NT2/D1 (cell line): Measurements from ENCODE around the gene IFITM5.
A peak's percentile ranks its signal among the peaks of the same experiment; 100 is the strongest.

Experiments
- DNase-seq: peaks from one replicate; pipeline ENCODE4 v3.0.0-alpha.2; 2011; ENCODE audit warnings: low read depth, low spot score
- H3K27me3 ChIP-seq: 2 replicates; pipeline ENCODE4 v1.6.0; 2011; ENCODE audit warnings: mild to moderate bottlenecking; ENCODE audit not compliant: insufficient read length, insufficient read depth
- H3K36me3 ChIP-seq: 2 replicates; pipeline ENCODE4 v1.6.1; 2011; ENCODE audit warnings: mild to moderate bottlenecking, low read length, mixed read lengths; ENCODE audit not compliant: insufficient read depth, insufficient read length
- H3K4me1 ChIP-seq: 2 replicates; pipeline ENCODE4 v1.5.1; 2011; ENCODE audit not compliant: insufficient read depth, insufficient read length
- H3K4me3 ChIP-seq: 2 replicates; pipeline ENCODE4 v1.5.1; 2011; ENCODE audit warnings: low read depth; ENCODE audit not compliant: insufficient read length
- H3K9ac ChIP-seq: 2 replicates; pipeline ENCODE4 v1.6.0; 2011; ENCODE audit warnings: low read depth; ENCODE audit not compliant: insufficient read length
- H3K9me3 ChIP-seq: 2 replicates; pipeline ENCODE4 v1.5.1; 2011; ENCODE audit warnings: mild to moderate bottlenecking, low read length; ENCODE audit not compliant: insufficient read depth
- SUZ12 ChIP-seq: IDR thresholded peaks from 2 replicates; pipeline ENCODE4 v1.6.1; 2011; ENCODE audit not compliant: insufficient read length, insufficient read depth; ENCODE audit errors: extremely low read depth
- YY1 ChIP-seq: IDR thresholded peaks from 2 replicates; pipeline ENCODE4 v1.6.1; 2011; ENCODE audit not compliant: insufficient read length, insufficient read depth
- ZNF274 ChIP-seq: IDR thresholded peaks from 2 replicates; pipeline ENCODE4 v1.6.1; 2011; ENCODE audit warnings: mild to moderate bottlenecking, low read depth, low read length

Gene IFITM5

DNA sequence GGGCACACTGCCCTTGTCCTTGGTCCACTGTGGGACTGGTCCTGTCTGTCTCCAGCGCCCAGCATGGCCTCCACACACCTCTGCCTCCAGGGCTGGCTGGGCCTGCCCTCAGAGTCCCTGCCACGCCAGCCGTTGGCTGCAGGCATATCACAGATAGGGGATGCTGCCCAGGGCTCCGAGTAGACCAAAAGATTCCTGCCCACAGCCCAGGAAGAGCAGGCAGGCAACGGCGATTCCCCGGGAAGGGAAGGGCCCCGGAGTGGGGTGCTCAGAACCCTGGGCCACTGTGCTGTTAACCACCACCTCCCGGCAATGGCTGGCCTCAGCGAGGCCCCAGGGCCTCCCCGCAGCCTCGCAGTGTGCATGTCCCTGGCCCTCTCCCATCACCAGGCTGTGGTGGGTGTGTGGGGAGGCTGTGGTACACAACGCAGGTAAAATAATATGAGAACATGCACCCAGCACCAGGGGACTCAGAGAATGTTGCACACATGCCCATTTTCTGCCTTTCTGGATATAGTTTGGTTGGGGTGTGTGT, 2.2 kb downstream of the IFITM5 start:
- Histone ChIP-seq H3K4me3 (no peak overlapping the region), H3K9ac (peak overlapping the region; percentile 50), H3K27me3 (no peaks in the 10 kb centered on the region), H3K9me3 (no peaks in the 10 kb centered on the region), H3K4me1 (peaks cover 27% of the 10 kb centered on the region), H3K36me3 (peaks cover 42% of the 10 kb centered on the region)
- DNase-seq: no peak
- no peak for TF ChIP-seq SUZ12

DNA sequence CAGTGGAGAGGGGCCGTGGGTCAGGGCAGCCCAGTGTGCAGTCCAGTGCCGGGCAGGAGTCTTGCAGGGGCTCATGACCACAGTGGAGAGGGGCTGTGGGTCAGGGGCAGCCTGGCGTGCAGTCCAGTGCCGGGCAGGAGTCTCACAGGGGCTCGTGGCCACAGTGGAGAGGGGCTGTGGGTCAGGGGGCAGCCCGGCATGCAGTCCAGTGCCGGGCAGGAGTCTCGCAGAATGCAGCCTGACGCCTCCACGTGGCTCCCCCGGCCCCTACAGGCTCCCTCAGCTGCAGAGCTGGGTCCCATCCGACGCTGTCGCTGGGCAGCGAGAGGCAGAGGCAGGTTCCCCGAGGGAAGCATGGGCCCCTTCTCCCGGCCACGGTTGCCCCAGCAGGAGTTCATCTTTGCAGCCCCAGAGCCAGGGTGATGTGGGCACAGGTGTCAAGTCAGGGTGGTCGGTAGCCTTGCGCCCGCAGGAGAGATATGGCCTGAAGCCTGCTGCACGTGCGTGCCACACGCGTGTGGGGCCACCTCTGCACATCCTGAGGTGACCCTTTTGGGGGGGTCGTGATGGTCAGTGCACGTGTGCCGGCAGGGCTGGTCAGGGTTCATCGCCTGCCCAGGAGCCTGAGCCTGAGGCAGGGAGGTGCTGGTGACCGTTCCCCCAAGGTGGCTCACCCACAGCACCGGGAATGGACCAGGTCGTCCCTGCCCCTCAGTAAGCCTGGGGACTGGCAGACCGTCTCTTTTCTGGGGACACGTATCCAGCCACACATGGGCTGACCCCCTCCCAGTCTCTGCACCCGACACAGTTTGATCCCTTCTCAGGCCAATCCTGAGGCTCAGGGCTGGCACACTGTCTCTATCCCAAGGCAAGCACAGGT, 2.9 kb downstream of the IFITM5 start:
- H3K27me3 ChIP-seq: no peaks in the 10 kb centered on the region
- no peak overlapping the region for H3K4me3 ChIP-seq
- peaks cover 46% of the 10 kb centered on the region for H3K36me3 ChIP-seq
- no peak overlapping the region for H3K9ac ChIP-seq
- H3K9me3 ChIP-seq: no peaks in the 10 kb centered on the region
- no peak for DNase-seq
- TF ChIP-seq SUZ12 (no peak), ZNF274 (no peak), YY1 (no peak)
- peaks cover 32% of the 10 kb centered on the region for H3K4me1 ChIP-seq

DNA sequence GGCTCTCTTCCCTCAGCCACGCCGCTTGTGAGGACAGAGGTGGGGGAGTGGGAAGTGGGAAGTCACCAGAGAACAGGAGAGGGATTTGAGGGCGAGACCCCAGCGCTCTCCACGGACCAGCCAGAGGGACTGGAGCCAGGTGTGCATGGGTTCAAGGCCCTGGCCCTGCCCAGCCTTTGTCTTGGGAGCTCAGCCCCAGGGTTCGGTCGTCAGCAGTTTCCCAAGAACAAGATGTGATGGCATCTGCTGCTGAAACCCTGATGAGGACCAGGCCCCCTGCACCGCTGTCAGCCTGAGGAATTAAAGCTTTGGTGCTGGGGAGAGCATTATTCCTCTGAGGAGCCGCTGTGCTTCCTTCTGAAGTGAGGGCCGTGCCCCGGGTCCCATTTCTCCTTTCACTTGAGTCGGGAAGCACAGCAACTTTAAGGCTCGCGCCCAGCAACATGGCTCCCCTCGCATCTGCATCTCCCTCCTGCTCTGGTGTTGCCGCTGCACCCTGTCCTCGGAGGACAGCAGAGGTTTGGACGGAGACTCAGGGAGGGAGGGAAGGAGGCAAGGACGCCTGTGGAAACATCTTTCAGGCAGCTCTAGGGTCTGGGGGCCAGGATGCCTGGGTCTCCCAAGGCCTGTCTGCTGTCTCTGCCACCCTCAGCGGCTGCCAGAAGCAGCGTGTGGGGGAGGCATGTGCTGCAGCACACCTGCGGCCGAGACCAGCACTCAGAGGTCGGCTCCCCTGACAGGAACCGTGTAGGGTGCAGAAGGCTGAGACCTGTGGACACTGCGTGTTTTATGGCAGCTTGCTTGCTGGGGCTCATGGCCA, 3.8 kb downstream of the IFITM5 start:
- Histone ChIP-seq H3K36me3 (peaks cover 51% of the 10 kb centered on the region), H3K4me1 (peaks cover 34% of the 10 kb centered on the region), H3K9me3 (no peaks in the 10 kb centered on the region), H3K27me3 (no peaks in the 10 kb centered on the region), H3K9ac (no peak overlapping the region), H3K4me3 (no peak overlapping the region)
- no peak for DNase-seq
- TF ChIP-seq YY1: no peak
- TF ChIP-seq ZNF274: no peak
- TF ChIP-seq SUZ12: no peak

DNA sequence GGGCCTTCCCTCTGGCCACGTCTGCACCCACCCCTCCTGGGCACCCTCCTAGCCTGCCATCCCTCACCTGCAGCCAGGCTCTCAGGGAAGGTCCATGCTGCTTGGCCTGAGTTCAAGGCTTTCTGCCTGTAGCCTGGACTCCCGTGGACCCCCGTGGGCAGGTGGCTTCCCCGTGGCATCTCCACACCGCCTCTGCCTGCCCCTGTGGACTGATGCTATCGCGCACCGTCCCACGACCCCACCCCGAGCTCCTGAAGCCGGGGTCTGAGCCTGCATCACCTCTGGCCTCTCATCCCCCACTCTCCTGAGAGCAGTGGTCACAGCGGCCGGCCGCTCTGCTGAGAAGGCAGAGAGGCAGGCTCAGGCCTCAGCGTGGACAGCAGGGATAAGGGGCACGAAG, 4.5 kb downstream of the IFITM5 start:
- no peak for DNase-seq
- Histone ChIP-seq H3K27me3 (no peaks in the 10 kb centered on the region), H3K9me3 (no peaks in the 10 kb centered on the region), H3K9ac (no peak overlapping the region), H3K36me3 (peaks cover 58% of the 10 kb centered on the region), H3K4me1 (peaks cover 40% of the 10 kb centered on the region), H3K4me3 (no peak overlapping the region)
- TF ChIP-seq YY1 (no peak), SUZ12 (no peak), ZNF274 (no peak)

DNA sequence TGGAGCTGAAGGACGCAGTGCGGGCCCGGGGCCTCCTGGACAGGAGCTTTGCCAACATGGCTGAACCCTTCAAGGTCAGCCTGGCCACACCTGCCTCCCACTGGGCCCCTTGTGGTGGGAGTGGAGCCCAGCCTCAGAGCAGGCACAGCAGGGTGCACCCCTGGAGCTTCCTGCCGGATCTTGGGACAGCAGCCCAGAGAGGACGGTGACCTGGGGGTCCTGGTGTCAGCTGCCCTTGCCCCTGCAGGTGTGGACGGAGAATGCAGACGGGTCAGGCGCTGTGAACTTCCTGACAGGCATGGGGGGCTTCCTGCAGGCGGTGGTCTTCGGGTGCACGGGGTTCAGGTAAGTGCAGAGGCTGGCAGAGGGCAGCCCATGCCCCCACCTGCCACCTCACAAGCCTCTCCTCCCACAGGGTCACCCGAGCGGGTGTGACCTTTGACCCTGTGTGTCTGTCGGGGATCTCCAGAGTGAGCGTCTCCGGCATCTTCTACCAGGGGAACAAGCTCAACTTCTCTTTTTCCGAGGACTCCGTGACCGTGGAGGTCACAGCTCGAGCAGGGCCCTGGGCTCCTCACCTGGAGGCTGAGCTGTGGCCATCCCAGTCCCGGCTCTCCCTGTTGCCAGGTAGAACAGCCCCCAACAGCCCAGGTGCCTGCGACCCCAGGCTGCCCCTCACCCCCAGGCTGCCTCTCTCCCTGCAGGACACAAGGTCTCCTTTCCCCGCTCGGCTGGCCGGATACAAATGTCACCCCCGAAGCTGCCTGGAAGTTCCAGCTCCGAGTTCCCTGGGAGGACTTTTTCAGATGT, 5.3 kb downstream of the IFITM5 start:
- no peak for DNase-seq
- Histone ChIP-seq H3K27me3 (no peaks in the 10 kb centered on the region), H3K4me1 (peaks cover 38% of the 10 kb centered on the region), H3K9me3 (no peaks in the 10 kb centered on the region), H3K4me3 (no peak overlapping the region), H3K9ac (no peak overlapping the region), H3K36me3 (peaks cover 59% of the 10 kb centered on the region)
- no peak for TF ChIP-seq YY1
- TF ChIP-seq SUZ12: no peak
- no peak for TF ChIP-seq ZNF274

DNA sequence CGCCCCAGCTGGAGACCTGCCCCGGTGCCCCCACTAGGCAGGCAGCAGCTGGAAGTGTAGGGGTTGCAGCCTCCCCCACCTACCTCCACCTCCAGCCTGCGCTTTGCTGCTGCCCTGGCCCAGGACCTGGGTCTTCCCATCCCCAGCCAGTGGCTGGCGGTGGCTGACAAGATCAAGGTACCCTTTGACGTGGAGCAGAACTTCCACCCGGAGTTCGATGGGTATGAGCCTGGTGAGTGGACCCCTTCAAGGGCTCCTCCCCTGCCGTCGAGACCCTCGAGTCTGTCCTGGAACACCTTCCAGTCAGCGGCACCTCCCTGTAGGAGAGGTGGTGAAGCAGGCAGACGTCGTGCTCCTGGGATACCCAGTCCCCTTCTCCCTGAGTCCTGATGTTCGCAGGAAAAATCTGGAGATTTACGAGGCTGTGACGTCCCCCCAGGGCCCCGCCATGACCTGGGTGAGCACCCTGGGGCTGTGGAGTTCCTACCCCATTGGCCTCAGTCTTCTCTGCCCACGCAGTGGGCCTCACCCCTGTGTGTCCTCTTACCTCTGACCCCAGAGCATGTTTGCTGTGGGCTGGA, 6.0 kb downstream of the IFITM5 start:
- Histone ChIP-seq H3K4me3 (no peak overlapping the region), H3K27me3 (peaks cover 2% of the 10 kb centered on the region), H3K9me3 (no peaks in the 10 kb centered on the region), H3K4me1 (peaks cover 33% of the 10 kb centered on the region), H3K9ac (no peak overlapping the region), H3K36me3 (peaks cover 59% of the 10 kb centered on the region)
- TF ChIP-seq ZNF274 (no peak), YY1 (no peak), SUZ12 (no peak)
- DNase-seq: no peak
